ENCODE data around the gene COL27A1. TPM values are rescaled to one million over a fixed set of nuclear protein-coding genes. Genes with fewer than 3 reads are reported as not detected.

COL27A1 gene
- 20.1 and 21.4 TPM in 2 replicates for total RNA-seq (2022)
- Bru-seq, nascent RNA = percentile 50 among the genes with signal in this experiment
- percentile 46 among the genes with signal in this experiment for BruChase-seq, experiment 1, labeled RNA remaining after a 6-hour chase
- BruChase-seq, experiment 2, labeled RNA remaining after a 2-hour chase = percentile 45 among the genes with signal in this experiment
- long read RNA-seq, partial matches to known transcripts = 3 of 8 reads
- long read RNA-seq, other reads (novel, unspliced or antisense) = 5 of 8 reads

DNA sequence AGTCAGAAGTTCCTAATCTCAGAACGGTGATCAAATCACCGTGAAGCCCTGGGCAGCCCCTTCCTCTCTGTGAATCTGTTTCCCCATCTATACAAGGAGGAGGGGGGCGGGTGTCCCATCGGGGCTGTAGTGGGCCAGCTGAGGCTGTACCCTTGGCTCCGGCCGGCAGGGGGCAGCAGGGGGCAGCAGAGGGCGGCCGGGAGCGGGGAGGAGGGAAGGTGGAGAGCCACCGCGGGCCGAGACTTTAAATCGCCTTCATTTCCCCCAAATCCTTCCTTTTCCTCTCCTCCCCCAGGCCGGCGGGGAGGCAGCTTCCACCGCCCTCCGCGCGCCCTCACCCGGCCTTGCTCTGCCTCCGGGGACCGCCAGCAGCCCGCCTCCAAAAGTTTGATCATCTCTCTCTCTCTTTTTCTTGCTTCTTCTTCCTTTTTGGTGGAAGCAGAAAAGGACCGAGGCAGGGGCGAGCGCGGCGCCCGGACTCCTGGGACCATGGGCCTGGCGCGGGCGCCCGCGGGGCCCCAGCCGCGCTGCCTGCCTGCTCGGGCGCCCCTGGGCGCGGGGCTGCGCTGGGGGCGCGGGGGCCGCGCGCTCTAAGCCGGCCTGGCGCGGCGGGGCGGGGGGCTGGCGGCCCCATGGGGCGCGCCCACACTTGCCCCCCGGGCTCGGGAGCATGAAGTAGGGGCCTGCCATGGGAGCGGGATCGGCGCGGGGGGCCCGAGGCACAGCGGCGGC lies at the start of gene COL27A1:
Gene COL27A1 (plus strand): TSS at position 275 of the 732 bp plus-strand sequence. CDS start 414 bp downstream, at position 689.
- BruUV-seq (replicated peaks) = no TSS peak
- Mint-ChIP-seq H3K9me3 (ENCODE audit: low read depth, unreplicated experiment) (no peaks in the 10 kb centered on the region), H3K36me3 (ENCODE audit: insufficient read depth, unreplicated experiment) (peaks cover 15% of the 10 kb centered on the region), H3K4me3 (ENCODE audit: low read depth, unreplicated experiment) (peak within 1 kb of the TSS; percentile 58), H3K4me1 (ENCODE audit: low read depth, unreplicated experiment) (peaks cover 31% of the 10 kb centered on the region), H3K27me3 (ENCODE audit: unreplicated experiment) (peaks cover 16% of the 10 kb centered on the region), H3K27ac (ENCODE audit: unreplicated experiment) (peak within 1 kb of the TSS; percentile 52)
- DNase-seq = peak; percentile 89
- intact Hi-C loops (cut with micrococcal nuclease; ENCODE audit: unreplicated experiment) = loop anchor here (1.0 to 5.0 kb wide), 4 partner anchors 47 to 137 kb away; no protein-coding TSS in a partner anchor
- TF ChIP-seq, protein P1, sequence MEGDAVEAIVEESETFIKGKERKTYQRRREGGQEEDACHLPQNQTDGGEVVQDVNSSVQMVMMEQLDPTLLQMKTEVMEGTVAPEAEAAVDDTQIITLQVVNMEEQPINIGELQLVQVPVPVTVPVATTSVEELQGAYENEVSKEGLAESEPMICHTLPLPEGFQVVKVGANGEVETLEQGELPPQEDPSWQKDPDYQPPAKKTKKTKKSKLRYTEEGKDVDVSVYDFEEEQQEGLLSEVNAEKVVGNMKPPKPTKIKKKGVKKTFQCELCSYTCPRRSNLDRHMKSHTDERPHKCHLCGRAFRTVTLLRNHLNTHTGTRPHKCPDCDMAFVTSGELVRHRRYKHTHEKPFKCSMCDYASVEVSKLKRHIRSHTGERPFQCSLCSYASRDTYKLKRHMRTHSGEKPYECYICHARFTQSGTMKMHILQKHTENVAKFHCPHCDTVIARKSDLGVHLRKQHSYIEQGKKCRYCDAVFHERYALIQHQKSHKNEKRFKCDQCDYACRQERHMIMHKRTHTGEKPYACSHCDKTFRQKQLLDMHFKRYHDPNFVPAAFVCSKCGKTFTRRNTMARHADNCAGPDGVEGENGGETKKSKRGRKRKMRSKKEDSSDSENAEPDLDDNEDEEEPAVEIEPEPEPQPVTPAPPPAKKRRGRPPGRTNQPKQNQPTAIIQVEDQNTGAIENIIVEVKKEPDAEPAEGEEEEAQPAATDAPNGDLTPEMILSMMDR (IDR thresholded peaks at IDR 0.05; ENCODE audit: unreplicated experiment) = peak; percentile 76
- CTCF ChIA-PET = interaction anchor here (1.2 to 2.7 kb wide), 3 partner anchors 8 to 73 kb away, joined by 4 to 27 read pairs (median 9); no protein-coding TSS in a partner anchor

DNA sequence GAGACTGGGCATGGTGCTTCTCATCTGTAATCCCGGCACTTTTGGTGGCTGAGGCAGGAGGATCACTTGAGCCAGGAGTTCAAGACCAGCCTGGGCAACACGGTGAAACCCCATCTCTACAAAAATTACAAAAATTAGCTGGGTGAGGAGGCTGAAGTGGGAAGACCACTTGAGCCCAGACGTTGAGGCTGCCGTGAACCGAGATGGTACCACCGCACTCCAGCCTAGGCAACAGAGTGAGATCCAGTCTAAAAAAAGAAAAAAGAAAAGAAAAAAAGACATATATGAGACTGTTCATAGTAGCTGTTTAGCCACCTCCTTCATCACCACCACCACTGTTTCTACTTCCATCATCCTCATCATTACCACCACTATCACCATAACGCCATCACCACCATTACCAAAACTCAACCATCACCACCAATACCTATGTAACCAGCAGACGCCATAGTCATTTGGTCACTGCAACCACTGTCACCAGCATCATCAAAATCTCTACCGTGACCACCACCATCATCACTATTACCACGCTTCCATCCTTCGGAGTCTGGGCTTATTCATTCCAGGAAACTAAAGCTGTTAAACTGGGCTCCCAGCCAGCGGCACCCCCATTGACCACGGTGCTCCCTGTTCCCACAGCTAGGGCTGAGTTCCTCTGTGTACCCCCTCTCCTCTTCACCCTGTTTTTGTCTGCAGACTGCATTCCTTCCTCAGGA lies 47.9 kb upstream of the COL27A1 start:
- CTCF ChIA-PET = interaction anchor here (0.5 to 2.0 kb wide), 18 partner anchors 8 to 184 kb away, joined by 3 to 27 read pairs (median 6); partner anchors contain the start of genes COL27A1 and KIF12

DNA sequence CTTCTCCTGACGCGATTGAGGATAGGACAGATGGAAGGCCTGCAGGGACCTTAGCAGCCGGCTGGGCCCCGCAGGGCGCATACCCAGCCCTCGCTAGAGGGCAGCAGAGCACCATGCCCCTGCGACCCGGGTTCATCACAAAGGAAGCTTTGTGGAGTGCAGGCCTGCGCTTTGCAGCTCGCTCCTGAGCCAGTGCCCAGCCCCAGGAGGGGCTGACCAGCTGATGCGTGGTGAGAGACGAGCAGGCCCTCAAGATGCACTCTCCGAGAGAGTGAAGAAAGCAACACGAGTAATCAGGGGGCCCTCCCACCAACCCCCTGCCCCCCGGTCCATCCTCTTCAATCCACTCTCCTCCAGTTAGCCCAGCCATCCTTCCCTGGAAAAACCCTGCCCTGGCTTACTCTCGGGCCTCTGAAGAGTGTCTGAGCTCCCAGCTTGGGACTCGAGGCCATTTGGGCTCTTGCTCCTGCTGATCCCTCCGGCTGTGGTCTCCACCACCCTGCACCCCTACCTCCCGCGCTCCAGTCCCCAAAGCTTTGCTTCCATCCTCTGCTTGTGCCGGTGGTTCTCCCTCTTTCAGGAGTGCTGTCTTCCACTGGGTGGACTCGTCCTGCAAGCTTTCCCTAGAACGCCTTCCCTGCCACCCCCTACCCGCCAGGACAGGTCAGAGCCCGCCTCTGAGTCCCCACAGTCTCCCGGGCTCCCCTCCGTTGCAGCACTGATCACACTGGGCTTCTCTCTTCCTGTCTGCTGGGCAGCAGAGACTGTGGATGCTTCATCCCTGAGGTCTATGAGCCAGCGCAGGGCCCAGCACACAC lies 47.1 kb upstream of the COL27A1 start:
- CTCF ChIA-PET = interaction anchor here (0.5 to 2.0 kb wide), 18 partner anchors 9 to 183 kb away, joined by 3 to 27 read pairs (median 6); partner anchors contain the start of genes COL27A1 and KIF12
- no peaks in the 10 kb centered on the region for H3K36me3 Mint-ChIP-seq (ENCODE audit: insufficient read depth, unreplicated experiment)
- H3K4me1 Mint-ChIP-seq (ENCODE audit: low read depth, unreplicated experiment) = peaks cover 38% of the 10 kb centered on the region
- no peak overlapping the region for H3K4me3 Mint-ChIP-seq (ENCODE audit: low read depth, unreplicated experiment)
- peaks cover 19% of the 10 kb centered on the region for H3K27me3 Mint-ChIP-seq (ENCODE audit: unreplicated experiment)
- BruUV-seq (replicated peaks) = no TSS peak
- intact Hi-C loops (cut with micrococcal nuclease; ENCODE audit: unreplicated experiment) = loop anchor here (1.0 to 5.0 kb wide), 3 partner anchors 47 to 183 kb away; partner anchors contain the start of gene COL27A1
- H3K27ac Mint-ChIP-seq (ENCODE audit: unreplicated experiment) = no peak overlapping the region
- no peaks in the 10 kb centered on the region for H3K9me3 Mint-ChIP-seq (ENCODE audit: low read depth, unreplicated experiment)
- DNase-seq = peak; percentile 86
- TF ChIP-seq, protein P1 (IDR thresholded peaks at IDR 0.05; ENCODE audit: unreplicated experiment) = peak; percentile 82

More for the DNA sequence above, 47.9 kb upstream of the COL27A1 start:
- Mint-ChIP-seq H3K27ac (ENCODE audit: unreplicated experiment) (no peak overlapping the region), H3K36me3 (ENCODE audit: insufficient read depth, unreplicated experiment) (no peaks in the 10 kb centered on the region), H3K4me1 (ENCODE audit: low read depth, unreplicated experiment) (peaks cover 31% of the 10 kb centered on the region), H3K4me3 (ENCODE audit: low read depth, unreplicated experiment) (no peak overlapping the region), H3K27me3 (ENCODE audit: unreplicated experiment) (peaks cover 12% of the 10 kb centered on the region), H3K9me3 (ENCODE audit: low read depth, unreplicated experiment) (peaks cover 2% of the 10 kb centered on the region)
- intact Hi-C loops (cut with micrococcal nuclease; ENCODE audit: unreplicated experiment) = loop anchor here (1.0 to 5.0 kb wide), 3 partner anchors 48 to 183 kb away; partner anchors contain the start of gene COL27A1
- DNase-seq = no peak
- TF ChIP-seq, protein P1 (IDR thresholded peaks at IDR 0.05; ENCODE audit: unreplicated experiment) = no peak
- no TSS peak for BruUV-seq (replicated peaks)
